ENCODE data around the gene IDI2.
A peak's percentile ranks its signal among the peaks of the same experiment; 100 is the strongest.

IDI2 gene

GRCh38 chr10:1007583-1007982, 18.1 kb downstream of the IDI2 start:
- DNase-seq (ENCODE audit: low spot score) = no peak

- no peak for DNase-seq (ENCODE audit: low spot score)
Observed at GRCh38 chr10:1006573-1006972, 19.1 kb downstream of the IDI2 start.

- DNase-seq (ENCODE audit: low spot score) = no peak
Observed at GRCh38 chr10:1003884-1004670, 21.6 kb downstream of the IDI2 start.

GRCh38 chr10:1002425-1003006, 23.1 kb downstream of the IDI2 start:
- no peak for DNase-seq (ENCODE audit: low spot score)

DNA sequence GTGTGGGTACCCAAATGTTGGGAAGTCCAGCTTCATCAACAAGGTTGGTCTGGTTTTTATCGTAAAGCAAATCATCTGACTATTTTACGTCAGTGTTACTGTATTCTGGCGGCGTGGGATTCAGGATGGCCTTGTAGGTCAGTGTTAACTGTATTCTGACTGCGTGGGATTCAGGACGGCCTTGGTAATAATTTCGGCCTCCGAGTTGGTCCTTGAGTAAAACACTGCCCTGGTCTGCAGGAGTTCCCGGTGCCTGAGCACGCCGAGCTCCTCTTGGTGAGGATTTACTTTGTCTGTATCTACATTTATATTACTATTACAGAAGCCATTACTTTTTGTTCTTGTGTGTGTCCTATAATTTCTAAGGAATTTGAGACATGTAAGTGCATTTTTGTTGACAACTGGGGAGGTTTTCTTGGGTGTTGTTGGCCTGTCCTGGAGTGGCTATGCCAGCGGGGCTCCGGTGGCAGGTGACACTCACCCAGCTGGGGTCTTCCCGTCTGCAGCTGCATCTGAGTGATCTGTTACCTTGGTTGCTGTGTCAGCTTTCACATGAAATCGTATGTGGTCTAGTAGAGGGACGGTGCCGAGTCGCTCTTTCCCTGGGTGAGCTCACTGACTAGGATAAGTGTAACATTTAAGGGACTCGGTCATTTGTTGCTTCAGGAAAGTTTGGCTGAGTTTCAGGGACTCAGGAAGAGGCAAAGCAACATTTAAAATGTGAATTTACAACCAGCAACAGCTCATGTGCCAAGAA, 28.2 kb downstream of the IDI2 start:
- no peak for DNase-seq (ENCODE audit: low spot score)

DNA sequence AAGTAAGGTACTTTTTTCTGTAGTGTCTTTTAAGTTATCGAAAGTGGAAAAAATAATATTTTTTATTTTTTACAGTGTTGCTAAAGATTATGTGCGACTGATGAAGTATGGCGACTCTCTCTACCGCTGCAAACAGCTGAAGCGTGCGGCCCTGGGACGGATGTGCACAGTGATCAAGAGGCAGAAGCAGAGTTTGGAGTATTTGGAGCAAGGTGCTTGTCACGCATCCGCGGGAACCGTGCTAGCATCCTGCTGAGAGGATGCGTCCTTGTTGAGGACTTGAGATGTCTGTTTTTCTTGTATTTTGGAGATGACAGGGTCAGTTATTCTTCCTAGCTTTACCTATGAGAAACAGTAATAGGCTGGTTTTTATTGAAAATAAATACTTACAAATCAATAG, 29.6 kb downstream of the IDI2 start:
- no peak for DNase-seq (ENCODE audit: low spot score)

DNA sequence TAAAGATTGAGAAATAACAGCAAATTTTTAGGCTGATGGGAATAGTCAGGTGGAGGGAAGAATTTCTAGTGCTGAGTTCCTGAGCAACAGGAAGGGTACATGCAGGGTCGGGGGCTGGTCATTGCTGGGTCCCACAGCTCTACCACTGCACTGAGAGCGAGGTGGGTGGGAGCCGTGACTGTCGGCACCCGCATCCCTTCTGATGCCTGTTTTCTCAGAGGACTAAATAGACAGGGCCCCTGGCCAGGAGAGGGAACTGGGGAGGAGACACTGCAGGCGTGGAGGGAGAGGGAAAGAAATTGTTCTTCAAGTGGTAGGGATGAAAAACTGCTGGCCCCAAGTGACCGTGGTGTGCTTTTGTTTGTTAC, 30.1 kb downstream of the IDI2 start:
- DNase-seq (ENCODE audit: low spot score) = no peak

DNA sequence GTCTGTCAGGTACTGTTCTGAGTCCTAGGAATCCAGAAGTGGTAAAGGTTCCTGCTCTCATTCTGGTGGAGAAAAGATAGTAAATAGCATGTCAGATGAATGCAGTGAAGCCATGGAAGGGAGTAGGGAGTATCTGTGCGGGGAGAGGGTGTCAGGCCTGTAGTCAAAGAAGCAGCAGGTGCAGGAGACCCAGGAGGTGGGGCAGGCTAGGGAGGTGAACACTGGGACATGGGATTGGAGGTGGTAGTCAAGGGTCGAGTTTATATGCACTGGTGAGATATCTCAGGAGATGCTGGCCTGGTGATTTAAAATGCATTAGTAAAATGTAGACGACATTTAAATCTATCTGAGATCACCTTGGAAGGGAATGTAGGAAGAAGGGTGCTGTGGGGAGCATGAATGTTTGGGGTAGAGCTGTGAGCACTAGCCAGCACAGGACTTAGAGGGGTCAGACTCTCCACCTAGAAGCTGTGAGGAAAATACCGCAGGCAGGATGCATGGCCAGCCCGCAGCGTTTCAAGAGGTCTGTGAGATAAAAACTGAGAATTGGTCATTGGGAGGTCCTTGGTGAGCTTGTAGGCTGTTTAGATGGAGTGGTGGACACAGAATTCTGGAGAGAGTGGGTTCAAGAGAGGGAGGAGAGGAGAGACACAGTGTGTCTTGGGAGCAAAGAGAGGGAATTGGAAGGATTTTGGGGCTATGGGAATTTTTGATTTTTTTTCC, 30.7 kb downstream of the IDI2 start:
- DNase-seq (ENCODE audit: low spot score) = no peak

GRCh38 chr10:992871-993270, 32.8 kb downstream of the IDI2 start:
- DNase-seq (ENCODE audit: low spot score) = no peak

DNA sequence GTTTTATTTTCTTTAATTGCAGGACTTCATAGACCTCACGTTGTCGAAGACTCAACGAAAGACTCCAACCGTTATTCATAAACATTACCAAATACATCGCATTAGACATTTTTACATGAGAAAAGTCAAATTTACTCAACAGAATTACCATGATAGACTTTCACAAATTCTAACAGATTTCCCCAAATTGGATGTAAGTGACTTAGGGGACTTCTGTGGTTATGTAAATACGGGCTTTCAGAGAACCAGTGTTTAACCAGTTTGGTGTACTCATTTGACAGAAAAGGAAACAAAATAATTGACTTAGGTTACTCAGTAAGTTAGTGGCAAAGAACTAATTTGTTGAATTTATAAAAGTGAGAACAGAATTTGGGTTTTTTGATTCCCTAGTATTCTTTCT, 33.2 kb downstream of the IDI2 start:
- no peak for DNase-seq (ENCODE audit: low spot score)

DNA sequence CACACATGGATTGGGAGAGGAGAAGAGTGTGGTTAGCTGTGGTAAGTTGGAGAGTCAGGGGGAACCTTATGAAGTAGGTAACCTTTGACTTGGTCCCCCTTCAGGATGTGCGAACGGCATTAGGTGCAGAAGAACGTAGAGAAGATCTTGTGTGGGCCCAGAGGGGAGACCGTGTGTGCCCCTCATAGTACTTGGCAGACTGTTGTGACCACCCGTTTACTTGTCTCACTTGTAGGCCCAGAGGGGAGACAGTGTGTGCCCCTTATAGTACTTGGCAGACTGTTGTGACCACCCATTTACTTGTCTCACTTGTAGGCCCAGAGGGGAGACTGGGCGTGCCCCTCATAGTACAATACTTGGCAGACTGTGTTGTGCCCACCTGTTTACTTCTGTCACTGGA, 34.9 kb downstream of the IDI2 start:
- DNase-seq (ENCODE audit: low spot score) = no peak

GRCh38 chr10:988667-989545, 36.8 kb downstream of the IDI2 start:
- DNase-seq (ENCODE audit: low spot score) = no peak

DNA sequence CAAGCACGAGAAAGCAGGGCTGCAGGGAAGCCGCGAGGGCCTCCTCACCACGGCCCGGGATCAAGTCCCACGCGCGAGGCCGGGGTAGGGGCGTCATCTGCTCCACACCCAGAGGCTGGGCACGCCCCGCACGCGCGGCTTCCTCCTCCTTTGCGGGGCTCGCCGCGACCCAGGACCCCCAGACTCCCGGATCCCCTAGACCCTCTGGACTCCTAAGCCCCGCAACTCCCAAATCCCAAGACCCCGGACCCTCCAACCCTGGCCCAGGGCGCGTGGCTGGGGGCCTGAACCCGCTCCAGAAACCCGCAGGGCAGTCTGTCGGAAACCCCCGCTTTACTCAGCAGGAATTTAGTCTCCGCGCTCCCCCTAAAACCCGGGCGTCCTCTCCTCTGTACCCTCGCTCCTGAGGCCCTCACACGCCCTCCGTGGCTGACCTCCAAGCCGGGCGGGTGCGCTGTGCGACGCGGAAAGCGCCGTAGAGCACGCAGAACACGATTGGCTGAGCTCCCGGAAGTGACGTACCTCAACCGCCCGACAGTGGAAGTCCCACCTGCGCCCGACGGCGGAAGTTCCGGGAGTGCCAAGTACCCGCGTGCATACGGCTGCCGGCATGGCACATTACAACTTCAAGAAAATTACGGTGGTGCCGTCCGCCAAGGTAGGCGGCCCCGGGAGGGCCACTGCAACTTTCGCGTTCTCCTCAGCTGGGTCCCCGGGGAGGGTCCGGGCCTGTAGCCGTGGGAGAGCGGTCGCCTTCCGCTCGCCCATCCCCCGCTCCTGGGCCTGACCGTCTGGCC, 37.6 kb downstream of the IDI2 start, which contains the start of gene GTPBP4:
Gene GTPBP4 (plus strand): TSS at position 565 of the 797 bp plus-strand sequence. CDS start 46 bp downstream, at position 611.
- peak; percentile 99 for DNase-seq (ENCODE audit: low spot score)

DNA sequence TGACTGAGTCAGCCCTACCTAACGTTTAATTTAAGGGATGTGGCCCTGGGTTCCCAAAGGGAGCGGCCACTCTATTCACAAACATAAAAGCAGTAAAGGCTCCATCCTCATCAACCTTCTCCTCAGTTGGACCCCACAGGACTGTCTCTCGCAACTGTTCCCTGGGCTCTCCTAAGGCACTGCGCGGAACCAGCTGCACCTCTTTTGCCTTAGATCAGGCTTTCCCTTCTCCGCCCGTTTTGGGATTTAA, 38.1 kb downstream of the IDI2 start:
- DNase-seq (ENCODE audit: low spot score) = no peak

DNA sequence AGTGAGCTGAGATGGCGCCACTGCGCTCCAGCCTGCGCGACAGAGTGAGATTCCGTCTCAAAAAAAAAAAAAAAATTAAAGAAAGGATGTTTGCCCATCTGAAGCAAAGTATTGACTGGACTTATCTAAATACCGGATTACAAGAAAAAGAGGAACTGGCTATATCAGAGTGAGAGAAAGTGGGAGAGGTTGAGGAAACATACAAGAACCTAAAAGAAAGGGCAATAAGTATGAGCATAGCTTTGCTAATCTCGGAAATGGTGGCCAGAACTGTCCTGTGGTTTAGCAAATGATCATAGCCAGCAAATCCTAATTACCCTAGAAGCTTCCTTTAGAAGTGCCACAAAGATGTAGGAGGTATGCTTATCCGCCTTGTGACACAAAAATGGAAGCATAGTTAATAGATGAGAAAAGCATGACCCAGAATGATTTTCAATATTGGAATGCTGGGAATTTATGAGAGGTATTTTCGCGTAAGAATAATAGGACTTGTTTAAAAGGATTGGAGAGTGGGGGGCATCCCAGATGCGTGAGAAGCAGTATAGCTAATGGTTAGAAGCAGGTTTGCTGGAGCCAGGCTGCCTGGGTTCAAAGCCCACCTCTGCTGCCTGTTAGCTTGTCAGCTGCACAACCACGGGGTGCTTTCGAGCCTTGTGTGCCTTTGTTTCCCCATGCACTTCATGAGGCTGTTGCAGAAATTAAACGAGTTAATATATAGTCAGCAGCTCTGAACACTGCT, 38.6 kb downstream of the IDI2 start:
- DNase-seq (ENCODE audit: low spot score) = no peak

DNA sequence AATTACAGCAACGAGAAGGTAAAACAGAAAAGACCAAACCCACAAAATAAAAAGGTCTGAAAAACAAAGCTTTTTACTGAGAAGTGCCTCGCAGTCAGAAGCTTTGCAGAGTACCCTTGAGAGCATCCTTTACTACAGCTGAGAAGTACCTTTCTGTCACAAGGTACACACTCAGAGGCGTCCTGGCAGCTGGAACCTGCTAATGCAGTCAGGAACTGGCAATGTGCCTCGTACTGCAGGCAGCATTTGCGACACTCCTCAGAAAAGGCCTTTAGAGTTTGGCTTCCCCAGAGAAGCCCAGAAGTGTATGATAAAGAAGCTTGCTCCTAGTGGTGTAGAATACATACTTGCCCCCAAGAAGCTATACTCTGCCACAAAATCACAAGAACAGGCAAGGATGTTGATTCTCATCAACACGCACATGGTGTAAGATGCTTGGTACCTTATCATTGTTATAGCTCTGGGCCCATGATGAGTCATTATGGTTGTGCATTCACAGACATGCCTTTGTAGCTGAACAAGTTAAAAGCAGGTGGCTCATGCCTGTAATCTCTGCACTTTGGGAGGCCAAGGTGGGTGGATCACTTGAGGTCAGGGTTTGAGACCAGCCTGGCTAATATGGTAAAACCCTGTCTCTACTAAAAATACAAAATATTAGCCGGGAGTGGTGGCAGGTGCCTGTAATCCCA, 39.4 kb downstream of the IDI2 start:
- no peak for DNase-seq (ENCODE audit: low spot score)

- DNase-seq (ENCODE audit: low spot score) = no peak
Observed at GRCh38 chr10:985361-985760, 40.3 kb downstream of the IDI2 start.

DNA sequence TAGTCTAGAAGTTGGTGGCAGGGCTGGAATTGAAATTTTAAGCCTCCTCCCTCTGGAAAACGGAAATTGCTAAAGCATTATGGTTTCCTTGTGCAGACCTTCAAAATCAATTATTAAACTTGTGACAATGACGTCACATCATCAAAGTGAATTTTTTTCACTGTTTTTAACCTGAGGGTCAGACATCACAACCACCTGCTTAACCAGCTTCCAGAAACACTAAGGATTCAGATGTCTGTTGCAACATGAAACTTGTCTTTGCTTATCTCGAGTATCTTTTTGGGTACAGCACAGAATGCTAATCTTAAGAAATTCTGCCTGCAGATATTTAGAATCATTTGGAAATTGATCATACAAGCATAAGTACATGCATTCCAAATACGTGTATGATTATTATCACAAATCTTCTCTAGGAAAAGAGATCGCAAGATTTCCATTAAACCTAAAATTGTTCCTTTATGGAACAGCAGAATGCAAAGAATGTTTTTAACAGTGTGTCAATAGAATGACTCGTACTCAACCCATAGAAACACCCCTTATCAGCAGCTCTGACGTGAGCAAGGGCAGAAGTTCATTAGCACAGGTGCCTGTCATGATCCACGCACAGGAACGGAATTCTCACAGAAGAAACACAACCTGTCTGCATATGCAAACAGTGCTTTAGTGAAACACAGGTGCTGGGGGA, 41.5 kb downstream of the IDI2 start:
- DNase-seq (ENCODE audit: low spot score) = no peak

DNA sequence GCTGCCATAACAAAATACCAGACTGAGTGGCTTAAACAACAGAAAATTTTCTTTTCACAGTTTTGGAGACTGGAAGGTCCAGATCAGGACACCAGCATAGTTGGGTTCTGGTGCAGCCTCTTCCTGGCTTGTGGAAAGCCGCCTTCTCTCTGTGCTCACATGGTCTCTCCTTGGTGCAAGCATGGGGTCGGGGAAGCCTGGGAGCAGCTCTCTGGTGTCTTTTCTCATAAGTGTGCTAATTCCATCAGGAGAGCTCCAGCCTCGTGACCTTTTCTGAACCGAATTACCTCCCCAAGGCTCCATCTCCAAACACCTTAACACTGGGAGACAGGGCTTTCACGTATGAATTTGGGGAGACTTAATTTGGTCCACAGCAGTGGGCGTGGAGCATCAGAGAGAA, 42.3 kb downstream of the IDI2 start:
- DNase-seq (ENCODE audit: low spot score) = no peak

All from D341Med (cell line).